Kidney glomerular epithelial cell (primary cell): ENCODE measurements around the gene GIMAP8.
"Not testable (repeated sequence)": the region's sequence is repeated elsewhere in the genome, so short reads cannot be mapped to it uniquely, and the experiment has no call there.

ENCODE experiments used
- DNase-seq: peaks from one replicate; lab custom pipeline; 2025; lab: John Stamatoyannopoulos, UW

The GIMAP8 gene

DNA sequence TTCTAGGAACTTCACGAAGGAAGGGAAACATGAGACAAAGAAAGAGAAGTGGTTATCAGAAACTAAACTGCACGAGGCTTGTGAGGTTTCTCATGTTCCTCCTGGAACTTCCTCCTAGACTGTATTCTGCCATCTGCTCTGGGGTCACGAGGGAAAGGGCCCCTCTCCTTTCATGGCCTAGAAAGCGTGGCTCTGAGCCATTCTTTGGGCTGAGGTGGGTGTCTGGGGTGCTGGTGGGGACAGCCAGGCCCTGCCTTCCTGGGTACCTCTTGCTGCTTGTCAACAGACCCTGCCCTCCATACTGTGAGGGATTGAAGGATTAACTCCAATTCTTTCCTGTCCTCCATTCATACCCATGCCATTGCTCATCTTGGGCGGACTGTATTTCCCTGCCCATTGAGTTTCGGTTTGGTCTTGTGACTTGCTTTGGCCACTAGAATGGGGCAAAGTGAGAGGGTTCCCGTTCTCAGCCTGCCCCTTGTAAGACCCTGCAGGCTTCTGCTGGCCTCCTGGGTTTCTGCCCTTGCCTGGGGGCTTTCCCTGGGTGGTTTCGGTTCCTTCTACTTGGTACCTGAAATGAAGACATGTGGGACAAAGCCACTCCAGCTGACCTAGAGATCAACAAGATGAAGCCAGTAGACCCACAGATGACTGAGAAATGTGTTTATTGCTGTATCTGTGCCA, 14.9 kb upstream of the GIMAP8 start:
- DNase-seq = no peak

- DNase-seq = peak; percentile 6
These were observed 10.5 kb upstream of the GIMAP8 start for GRCh38 chr7:150439967-150440366.

- no peak for DNase-seq
These were observed 8.9 kb upstream of the GIMAP8 start for GRCh38 chr7:150441524-150441923.

DNA sequence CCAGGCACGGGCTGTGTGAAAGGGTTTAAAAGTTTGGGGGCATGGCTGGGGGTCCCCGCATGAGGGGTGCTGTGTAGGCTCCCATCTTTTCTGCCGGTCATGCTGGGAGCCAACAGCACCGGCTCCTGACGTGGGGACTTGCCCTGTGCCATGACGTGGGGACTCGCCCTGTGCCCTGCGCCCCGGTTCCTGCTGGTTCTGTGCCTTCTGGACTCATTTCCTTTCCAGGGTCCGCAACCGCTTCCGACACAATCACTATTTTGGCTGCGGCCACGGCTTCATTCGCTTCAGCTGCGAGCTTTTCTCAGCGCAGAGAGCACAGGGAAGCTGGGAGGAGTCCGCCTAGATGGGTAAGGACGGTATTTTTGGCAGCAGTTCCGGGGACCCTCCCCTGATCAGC, 7.6 kb upstream of the GIMAP8 start:
- no peak for DNase-seq

DNA sequence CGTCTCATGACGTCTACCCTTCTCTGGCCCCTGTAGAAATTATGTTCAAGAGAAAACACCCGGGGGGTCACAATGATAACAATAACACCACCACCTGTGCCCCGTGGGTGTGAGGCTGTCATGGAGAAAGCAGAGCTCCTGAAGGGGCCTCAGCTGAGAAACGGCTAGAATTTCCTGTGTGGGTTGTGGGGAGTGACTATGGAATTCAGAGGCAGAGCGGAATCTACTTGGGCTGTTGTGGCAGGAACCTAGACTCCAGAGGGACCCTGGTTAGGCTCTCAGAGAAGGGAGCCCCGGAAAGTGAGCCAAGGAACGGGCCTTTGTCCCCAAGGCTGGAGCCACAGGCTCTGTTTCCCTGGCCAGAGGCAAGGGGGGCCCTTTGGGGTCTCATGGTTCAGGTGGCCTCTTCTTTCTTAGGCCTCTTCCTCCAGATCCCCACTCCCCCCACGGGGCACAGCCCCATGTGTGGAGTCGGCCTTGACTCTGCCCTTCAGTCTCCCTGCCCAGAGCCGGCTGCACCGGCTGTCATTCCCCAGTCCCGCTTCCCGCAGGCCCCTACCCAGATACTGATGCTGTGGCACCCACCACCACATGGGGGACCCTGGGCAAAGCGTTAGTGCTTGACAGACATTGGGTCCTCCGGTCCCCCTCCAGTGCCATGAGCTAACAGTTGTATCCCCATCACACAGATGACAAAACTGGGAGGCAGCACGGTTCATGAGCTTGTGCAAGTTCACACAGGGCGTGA, 6.5 kb upstream of the GIMAP8 start:
- no peak for DNase-seq

DNA sequence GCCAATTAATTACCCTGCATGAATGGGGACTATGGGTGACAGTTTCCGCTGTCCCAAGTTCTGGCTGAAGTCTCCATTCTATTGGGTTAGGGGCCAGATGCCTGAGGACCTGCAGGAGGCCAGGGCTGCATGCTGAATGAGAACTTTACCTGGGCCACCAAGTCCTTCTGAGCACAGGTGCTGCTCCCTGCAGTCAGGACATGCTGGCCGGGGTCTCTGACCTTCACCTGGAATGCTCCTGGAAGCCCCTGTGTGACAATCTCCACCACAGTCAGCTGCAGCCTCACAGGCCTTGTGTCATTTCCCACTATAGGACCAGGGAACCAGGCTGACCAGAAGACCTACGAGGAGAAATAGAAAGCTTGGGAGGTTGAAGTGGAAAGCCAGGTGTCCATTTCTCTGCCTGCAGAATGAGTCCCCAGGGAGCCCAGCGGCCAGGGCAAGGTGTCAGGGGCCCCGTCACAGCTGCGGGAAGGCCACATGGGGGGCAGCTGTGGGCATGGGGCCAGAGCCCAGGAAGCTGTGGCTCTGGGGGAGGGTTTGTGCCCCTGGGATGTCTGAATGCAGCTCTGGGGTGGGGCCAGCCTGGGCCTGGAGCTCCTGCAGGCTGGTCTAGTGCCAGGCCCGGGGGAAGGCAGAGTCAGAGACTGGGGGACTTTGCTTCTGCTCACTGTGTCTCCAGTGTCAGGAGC, 5.6 kb upstream of the GIMAP8 start:
- no peak for DNase-seq

GRCh38 chr7:150446288-150446938, 4.0 kb upstream of the GIMAP8 start:
- no peak for DNase-seq

DNA sequence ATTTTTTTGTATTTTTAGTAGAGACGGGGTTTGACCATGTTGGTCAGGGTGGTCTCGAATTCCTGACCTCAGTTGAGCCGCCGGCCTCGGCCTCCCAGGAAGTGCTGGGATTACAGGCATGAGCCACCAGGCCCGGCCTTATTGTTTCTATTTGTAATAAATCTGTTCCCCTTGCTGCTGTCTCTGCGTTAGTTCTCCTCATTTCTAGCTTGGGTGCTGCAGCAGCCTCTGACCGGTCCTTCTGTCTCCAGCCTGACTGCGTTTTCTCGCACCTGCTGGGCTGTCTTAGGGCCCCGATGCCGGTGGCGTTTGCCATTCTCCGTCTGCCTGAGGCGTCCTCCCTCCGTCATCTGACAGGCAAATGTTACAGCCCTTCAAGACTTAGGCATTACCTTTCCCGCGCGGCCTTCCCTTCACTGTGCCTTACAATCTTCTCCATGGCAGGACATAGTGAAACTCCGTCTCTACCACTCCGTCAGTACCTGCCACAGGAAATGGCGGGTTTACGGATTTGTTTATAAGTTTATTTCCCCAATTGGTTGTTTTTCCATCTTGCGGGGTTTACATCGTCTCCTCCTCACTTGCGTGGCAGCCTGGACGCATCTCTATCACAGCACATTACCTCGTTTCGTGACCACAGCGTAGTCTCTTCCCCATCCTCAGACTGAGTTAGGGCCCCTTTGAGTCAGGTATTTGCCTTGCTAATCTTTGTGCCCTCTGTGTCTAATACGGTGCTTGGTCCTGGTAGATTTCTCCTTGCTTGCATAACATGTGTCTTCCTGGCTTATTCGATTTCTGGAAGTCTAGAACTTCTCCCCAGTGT, 2.3 kb upstream of the GIMAP8 start:
- no peak for DNase-seq

DNA sequence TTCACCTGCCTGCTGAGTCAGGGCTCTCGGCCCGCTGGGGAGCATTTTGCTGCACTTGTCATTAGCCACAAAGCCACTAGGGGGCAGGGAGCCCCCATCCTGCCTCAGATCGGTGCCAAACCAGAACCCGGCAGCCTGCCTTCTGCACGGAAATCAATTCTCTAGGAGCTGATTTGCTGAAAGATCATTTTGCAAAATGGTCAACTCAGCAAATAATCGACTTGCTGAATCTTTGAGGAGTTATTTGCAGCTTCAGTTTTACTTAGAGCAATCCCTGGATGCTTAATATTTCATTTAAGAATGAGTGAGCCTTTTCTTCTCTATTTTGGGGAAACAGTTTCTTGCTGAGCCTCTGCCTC, 1.7 kb upstream of the GIMAP8 start:
- DNase-seq = peak; percentile 27

GRCh38 chr7:150449206-150449952, 1.1 kb upstream of the GIMAP8 start:
- DNase-seq = no peak

DNA sequence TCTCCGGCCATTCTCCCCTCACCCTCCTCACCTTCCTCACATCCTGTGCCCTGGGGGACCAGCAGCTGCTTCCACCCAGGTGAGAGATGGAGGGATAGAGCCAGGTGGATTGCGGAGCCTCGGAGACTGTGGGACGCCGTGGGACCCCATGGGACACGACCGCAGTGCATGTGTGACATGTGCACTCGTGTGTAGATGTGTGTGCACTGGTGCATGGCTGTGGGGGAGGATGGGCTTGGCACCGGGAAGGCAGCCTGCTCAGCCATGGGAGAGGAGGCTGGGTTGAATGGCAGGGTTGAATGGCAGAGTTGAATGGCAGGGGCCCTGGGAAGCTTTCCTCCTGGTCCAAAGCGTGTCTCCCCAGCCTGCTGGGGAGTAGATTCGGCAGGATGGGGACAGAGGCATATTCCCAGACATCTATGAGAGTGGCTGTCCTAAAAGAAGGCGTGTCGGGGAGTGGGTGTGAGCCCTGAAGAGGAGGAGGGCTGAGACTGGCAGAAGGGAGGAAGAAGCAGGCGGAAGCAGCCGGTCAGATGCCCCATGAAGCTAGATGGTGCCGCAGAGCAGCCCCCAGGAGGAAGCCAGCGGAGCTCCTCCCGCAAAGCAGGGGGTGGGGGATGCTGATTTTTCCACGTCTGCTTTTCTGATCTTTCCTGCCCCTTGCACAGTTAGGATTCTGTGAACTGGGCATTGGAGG, 815 bp downstream of the GIMAP8 start:
- no peak for DNase-seq

GRCh38 chr7:150451833-150452461, 1.5 kb downstream of the GIMAP8 start:
- DNase-seq = no peak

DNA sequence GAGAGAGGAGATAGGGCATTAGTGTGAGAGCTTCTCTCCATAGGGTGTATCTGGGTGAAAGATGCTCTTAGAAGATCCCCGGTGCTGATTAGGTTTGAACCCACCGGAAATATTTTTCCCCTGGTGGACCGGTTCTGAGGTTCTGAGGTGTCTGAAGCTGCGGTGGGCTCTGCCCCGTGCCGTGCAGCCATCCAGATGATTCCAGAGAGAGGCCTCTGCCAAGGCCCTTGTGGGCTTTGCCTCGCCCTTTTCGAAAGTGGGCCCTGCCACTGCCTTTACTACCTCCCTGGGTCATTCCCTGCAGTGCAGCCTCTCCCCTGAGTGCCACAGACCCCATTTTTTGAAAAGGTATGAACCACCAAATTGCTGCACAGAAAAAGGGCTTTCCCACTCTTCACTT, 2.8 kb downstream of the GIMAP8 start:
- no peak for DNase-seq

DNA sequence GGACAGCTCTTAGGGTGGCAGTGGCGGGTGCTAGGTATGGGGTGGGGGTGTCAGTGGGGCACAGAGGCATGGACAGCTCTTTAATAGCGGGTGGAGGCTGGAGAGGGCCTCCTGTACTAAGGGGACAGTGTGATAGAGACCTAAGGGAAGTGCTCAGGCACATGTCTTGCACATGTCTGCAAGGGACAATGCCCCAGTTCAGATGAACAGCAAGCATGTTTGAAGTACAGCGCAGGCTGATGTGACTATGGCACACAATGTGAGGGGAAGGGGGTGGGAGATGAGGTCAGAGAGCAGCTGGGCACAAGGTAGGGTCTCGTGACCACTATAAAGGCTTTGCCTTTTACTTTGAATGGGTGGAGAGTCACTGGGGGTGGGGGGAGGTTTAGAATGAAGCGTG, 3.5 kb downstream of the GIMAP8 start:
- DNase-seq = no peak

- not testable (repeated sequence) for DNase-seq
These were observed 6.6 kb downstream of the GIMAP8 start for GRCh38 chr7:150457064-150457463.

GRCh38 chr7:150458235-150458634, 7.8 kb downstream of the GIMAP8 start:
- no peak for DNase-seq

DNA sequence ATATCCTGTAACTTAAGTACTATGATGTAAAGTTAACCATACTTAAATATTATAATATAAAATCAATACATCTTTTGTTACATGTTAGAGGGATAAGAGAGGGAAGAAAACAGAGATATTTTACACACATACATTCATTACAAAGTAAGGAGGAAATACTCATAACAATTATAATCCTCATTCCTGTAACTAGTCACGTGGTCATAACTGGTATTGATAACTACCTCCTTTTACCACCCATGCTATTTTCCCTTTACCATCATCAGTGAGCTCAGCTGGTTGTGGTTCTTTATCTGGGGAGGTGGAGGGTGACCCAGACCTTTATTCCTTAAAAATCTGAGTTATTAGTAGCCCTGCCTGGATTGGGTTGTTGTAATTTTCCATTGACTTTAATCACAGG, 8.3 kb downstream of the GIMAP8 start:
- no peak for DNase-seq

GRCh38 chr7:150461520-150461919, 11.1 kb downstream of the GIMAP8 start:
- no peak for DNase-seq

GRCh38 chr7:150462413-150462812, 12.0 kb downstream of the GIMAP8 start:
- no peak for DNase-seq

DNA sequence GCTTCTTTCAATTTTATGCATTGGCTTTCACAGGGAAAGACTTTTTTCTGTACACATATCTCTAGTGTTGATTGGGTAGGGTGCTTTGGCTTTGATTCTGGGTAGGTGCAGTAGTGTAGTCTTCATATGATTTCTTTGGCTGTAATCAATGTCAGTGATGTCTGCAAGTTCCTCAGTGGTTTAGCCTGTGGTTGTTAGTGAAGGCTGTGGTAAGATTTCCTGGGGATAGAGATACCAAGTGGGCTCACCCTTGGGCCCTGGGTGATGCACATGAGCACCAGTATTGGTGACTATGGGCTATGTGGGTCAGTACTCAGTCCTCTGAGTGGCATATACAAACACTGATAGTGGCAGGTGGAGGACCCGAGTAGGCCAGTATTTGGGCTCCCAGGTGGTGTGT, 13.0 kb downstream of the GIMAP8 start:
- no peak for DNase-seq
